ENCODE data around the gene ATP13A3.
"Not testable (repeated sequence)": the region's sequence is repeated elsewhere in the genome, so short reads cannot be mapped to it uniquely, and the experiment has no call there.

The ATP13A3 gene

DNA sequence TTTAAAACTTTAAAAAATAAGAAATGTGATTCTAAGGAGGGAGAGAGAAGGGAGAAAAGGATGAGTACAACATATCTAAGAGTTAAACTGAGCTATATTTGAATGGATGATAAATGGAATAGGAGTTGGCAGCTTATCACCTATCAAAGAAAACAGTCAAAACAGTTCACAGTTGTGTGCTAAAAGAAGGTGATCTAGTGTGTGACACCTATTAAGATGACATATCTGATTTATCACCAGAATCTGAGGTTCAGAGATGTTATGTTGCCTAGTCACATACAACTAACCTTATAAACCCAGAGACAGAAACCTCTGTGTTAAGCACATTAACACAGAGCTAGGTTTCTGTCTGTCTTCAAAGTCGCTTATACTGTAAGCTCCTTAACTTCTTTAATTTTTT, 3.0 kb downstream of the ATP13A3 start:
- Histone ChIP-seq H3K36me3 (no peaks in the 10 kb centered on the region), H3K4me3 (ENCODE audit: low read depth in 1 of 2, low read length in 1 of 2) (no peak overlapping the region), H3K9me3 (no peaks in the 10 kb centered on the region), H3K27me3 (no peaks in the 10 kb centered on the region), H3K4me1 (ENCODE audit: control insufficient read depth in 1 of 2, insufficient read depth in 1 of 2, low read depth in 1 of 2, low read length in 1 of 2) (peaks cover 28 to 31% of the 10 kb centered on the region in 2 experiments), H3K27ac (no peak overlapping the region)
- TF ChIP-seq, protein P1, sequence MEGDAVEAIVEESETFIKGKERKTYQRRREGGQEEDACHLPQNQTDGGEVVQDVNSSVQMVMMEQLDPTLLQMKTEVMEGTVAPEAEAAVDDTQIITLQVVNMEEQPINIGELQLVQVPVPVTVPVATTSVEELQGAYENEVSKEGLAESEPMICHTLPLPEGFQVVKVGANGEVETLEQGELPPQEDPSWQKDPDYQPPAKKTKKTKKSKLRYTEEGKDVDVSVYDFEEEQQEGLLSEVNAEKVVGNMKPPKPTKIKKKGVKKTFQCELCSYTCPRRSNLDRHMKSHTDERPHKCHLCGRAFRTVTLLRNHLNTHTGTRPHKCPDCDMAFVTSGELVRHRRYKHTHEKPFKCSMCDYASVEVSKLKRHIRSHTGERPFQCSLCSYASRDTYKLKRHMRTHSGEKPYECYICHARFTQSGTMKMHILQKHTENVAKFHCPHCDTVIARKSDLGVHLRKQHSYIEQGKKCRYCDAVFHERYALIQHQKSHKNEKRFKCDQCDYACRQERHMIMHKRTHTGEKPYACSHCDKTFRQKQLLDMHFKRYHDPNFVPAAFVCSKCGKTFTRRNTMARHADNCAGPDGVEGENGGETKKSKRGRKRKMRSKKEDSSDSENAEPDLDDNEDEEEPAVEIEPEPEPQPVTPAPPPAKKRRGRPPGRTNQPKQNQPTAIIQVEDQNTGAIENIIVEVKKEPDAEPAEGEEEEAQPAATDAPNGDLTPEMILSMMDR (IDR thresholded peaks at IDR 0.05): no peak

DNA sequence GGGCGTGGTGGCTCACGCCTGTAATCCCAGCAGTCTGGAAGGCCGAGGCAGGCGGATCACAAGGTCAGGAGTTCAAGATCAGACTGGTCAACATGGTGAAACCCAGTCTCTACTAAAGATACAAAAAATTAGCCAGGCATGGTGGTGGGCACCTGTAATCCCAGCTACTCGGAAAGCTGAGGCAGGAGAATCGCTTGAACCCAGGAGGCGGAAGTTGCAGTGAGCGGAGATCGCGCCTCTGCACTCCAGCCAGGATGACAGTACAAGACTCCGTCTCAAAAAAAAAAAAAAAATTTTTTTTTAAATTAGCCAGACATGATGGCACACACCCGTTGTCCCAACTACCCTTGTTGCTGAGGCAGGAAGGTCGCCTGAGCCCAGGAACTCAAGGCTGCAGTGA, 4.0 kb downstream of the ATP13A3 start:
- H3K36me3 ChIP-seq; H3K9me3 ChIP-seq; H3K27me3 ChIP-seq; H3K27ac ChIP-seq; H3K4me3 ChIP-seq (ENCODE audit: low read depth in 1 of 2, low read length in 1 of 2): not testable (repeated sequence)
- H3K4me1 ChIP-seq (ENCODE audit: control insufficient read depth in 1 of 2, insufficient read depth in 1 of 2, low read depth in 1 of 2, low read length in 1 of 2): peaks cover 22 to 23% of the 10 kb centered on the region in 2 experiments

- Histone ChIP-seq H3K9me3 (no peaks in the 10 kb centered on the region), H3K4me1 (ENCODE audit: control insufficient read depth in 1 of 2, insufficient read depth in 1 of 2, low read depth in 1 of 2, low read length in 1 of 2) (peaks cover 15 to 17% of the 10 kb centered on the region in 2 experiments), H3K36me3 (no peaks in the 10 kb centered on the region), H3K27me3 (no peaks in the 10 kb centered on the region), H3K27ac (no peak overlapping the region), H3K4me3 (ENCODE audit: low read depth in 1 of 2, low read length in 1 of 2) (no peak overlapping the region)
- TF ChIP-seq, protein P1 (IDR thresholded peaks at IDR 0.05): no peak
Measured at GRCh38 chr3:194482196-194482593, 4.6 kb downstream of the ATP13A3 start.

GRCh38 chr3:194481525-194482195, 5.1 kb downstream of the ATP13A3 start:
- no peaks in the 10 kb centered on the region for H3K36me3 ChIP-seq
- TF ChIP-seq, protein P1 (IDR thresholded peaks at IDR 0.05): no peak
- H3K27ac ChIP-seq: no peak overlapping the region
- peaks cover 13 to 14% of the 10 kb centered on the region in 2 experiments for H3K4me1 ChIP-seq (ENCODE audit: control insufficient read depth in 1 of 2, insufficient read depth in 1 of 2, low read depth in 1 of 2, low read length in 1 of 2)
- no peaks in the 10 kb centered on the region for H3K27me3 ChIP-seq
- H3K9me3 ChIP-seq: no peaks in the 10 kb centered on the region
- H3K4me3 ChIP-seq (ENCODE audit: low read depth in 1 of 2, low read length in 1 of 2): no peak overlapping the region

- peaks cover 12 to 13% of the 10 kb centered on the region in 2 experiments for H3K4me1 ChIP-seq (ENCODE audit: control insufficient read depth in 1 of 2, insufficient read depth in 1 of 2, low read depth in 1 of 2, low read length in 1 of 2)
- no peaks in the 10 kb centered on the region for H3K27me3 ChIP-seq
- no peaks in the 10 kb centered on the region for H3K36me3 ChIP-seq
- H3K27ac ChIP-seq: no peak overlapping the region
- no peak overlapping the region for H3K4me3 ChIP-seq (ENCODE audit: low read depth in 1 of 2, low read length in 1 of 2)
- TF ChIP-seq, protein P1 (IDR thresholded peaks at IDR 0.05): no peak
- H3K9me3 ChIP-seq: no peaks in the 10 kb centered on the region
Measured at GRCh38 chr3:194481103-194481502, 5.7 kb downstream of the ATP13A3 start.

GRCh38 chr3:194476784-194477183, 10.0 kb downstream of the ATP13A3 start:
- no peak overlapping the region for H3K4me3 ChIP-seq (ENCODE audit: low read depth in 1 of 2, low read length in 1 of 2)
- no peak overlapping the region for H3K27ac ChIP-seq
- TF ChIP-seq, protein P1 (IDR thresholded peaks at IDR 0.05): no peak
- no peaks in the 10 kb centered on the region for H3K36me3 ChIP-seq
- peaks cover 5 to 8% of the 10 kb centered on the region in 2 experiments for H3K4me1 ChIP-seq (ENCODE audit: control insufficient read depth in 1 of 2, insufficient read depth in 1 of 2, low read depth in 1 of 2, low read length in 1 of 2)
- H3K9me3 ChIP-seq: no peaks in the 10 kb centered on the region
- H3K27me3 ChIP-seq: no peaks in the 10 kb centered on the region
